Psoas muscle (tissue), 8 donors: ENCODE results near the gene RIC1. TPM values are rescaled to one million over a fixed set of nuclear protein-coding genes. Genes with fewer than 3 reads are reported as not detected.
"Not testable (repeated sequence)": the region's sequence is repeated elsewhere in the genome, so short reads cannot be mapped to it uniquely, and the experiment has no call there.

Experiments used
- ATAC-seq, 4 donors: fragments of 200-7000 bp; cut with Tn5 transposase; one replicate each; pipeline ENCODE4 v1.9.1; 2020; ENCODE audit warnings: moderate library complexity in 3 of 4, mild to moderate bottlenecking in 2 of 4
- DNase-seq, 2 donors: peaks; one replicate each; pipeline ENCODE4 v3.0.0-alpha.2; 2020
- H3K27ac ChIP-seq: fragments of 200-600 bp; one replicate; pipeline ENCODE4 v1.8.0; 2022
- H3K27me3 ChIP-seq, 3 donors: fragments of 200-600 bp in 1 of 3; one replicate each; pipeline versions ENCODE4 v1.6.1 to v1.8.0; 2013 to 2022; ENCODE audit warnings: low read length in 2 of 3, mild to moderate bottlenecking in 2 of 3, moderate library complexity in 1 of 3; ENCODE audit not compliant: insufficient read depth in 3 of 3
- H3K36me3 ChIP-seq, 2 donors: fragments of 200-600 bp in 1 of 2; one replicate each; pipeline versions ENCODE4 v1.6.1 to v1.8.0; 2013 to 2022; ENCODE audit warnings: low read depth in 1 of 2, mild to moderate bottlenecking in 1 of 2, moderate library complexity in 1 of 2; ENCODE audit not compliant: insufficient read depth in 1 of 2
- H3K4me1 ChIP-seq: fragments of 200-600 bp; one replicate; pipeline ENCODE4 v1.8.0; 2022
- H3K4me3 ChIP-seq: fragments of 200-600 bp; one replicate; pipeline ENCODE4 v1.8.0; 2022; ENCODE audit warnings: mild to moderate bottlenecking
- H3K9me3 ChIP-seq: fragments of 200-600 bp; one replicate; pipeline ENCODE4 v1.8.0; 2022
- CTCF ChIP-seq: fragments of 200-600 bp; IDR thresholded peaks from one replicate; pipeline ENCODE4 v1.8.0; 2022; ENCODE audit warnings: antibody characterized with exemption
- WGBS, 3 donors: extraction: QIAGEN DNeasy Blood & Tissue Kit; methylation state at CpG; one replicate each; pipeline versions ENCODE4 v1.1.6 to v1.1.7; 2013; 5-methylcytosine and 5-hydroxymethylcytosine counted together
- intact Hi-C, 2 donors: fragments of 100-400 bp; cut with DNase I; formaldehyde crosslinking; loops; one replicate each; pipeline versions ENCODE4 v1.11.0 to v1.14.2; 2022
- polyA plus RNA-seq, 3 donors: library from polyadenylated mRNA; stranded (reverse); fragments of 200-250 nt; gene quantifications; one replicate each; pipeline ENCODE4 v1.2.3, GENCODE V29; 2013
- total RNA-seq, 4 donors: library from RNA; stranded (reverse); fragmentation: NEBNext Ultra II Directional in 2 of 4; extraction: Animal tissue kit (Norgen Biotek cat#: 25700) in 2 of 4; gene quantifications; one replicate each; pipeline versions ENCODE4 v1.2.1 to v1.2.4, GENCODE V29; 2021 to 2023
- donor health status: healthy with polysubstance abuse.
- donor health status: DM: no; HTN: no; CAD: no; lungs with moderate emphysema.
- donor health status: Bipolar disorder and iron deficiency.
- donor health status: healthy.
- donor health status: DM: yes; HTN: yes; CAD: no.
- donor health status: DM: no; HTN: no; CAD: no.
- donor health status: DM: no; HTN: no; CAD: no.
- donor health status: DM: yes; HTN: yes; CAD: no.

The RIC1 gene
- total and polyA plus RNA-seq, 7 donors, result 6.8 to 28.6 (median 10.9) TPM

GRCh38 chr9:5721279-5722087 lies 92.6 kb downstream of the RIC1 start:
- no peak overlapping the region for H3K27ac ChIP-seq
- no peak for TF ChIP-seq CTCF
- H3K4me3 ChIP-seq, result no peak overlapping the region
- H3K36me3 ChIP-seq, result peaks cover 0 to 29% of the 10 kb centered on the region in 2 donors
- H3K9me3 ChIP-seq, result no peaks in the 10 kb centered on the region
- 92 to 94% (median 94%) methylated on average over 18 of the region's 18 CpGs for WGBS, 3 donors
- no peaks in the 10 kb centered on the region for H3K27me3 ChIP-seq
- ATAC-seq (peak in 1 of 4 donors; percentile 37), DNase-seq (no peak)
- H3K4me1 ChIP-seq, result peaks cover 10% of the 10 kb centered on the region
- intact Hi-C loops, result no loop called here

- 97 to 99% (median 98%) methylated on average over 4 of the region's 4 CpGs for WGBS, 3 donors
- DNase-seq, H3K4me3 ChIP-seq, H3K27ac ChIP-seq, H3K27me3 ChIP-seq, ATAC-seq, H3K9me3 ChIP-seq, H3K4me1 ChIP-seq, intact Hi-C loops: not testable (repeated sequence)
- peaks cover 0 to 32% of the 10 kb centered on the region in 2 donors for H3K36me3 ChIP-seq
These were observed 93.8 kb downstream of the RIC1 start for GRCh38 chr9:5722679-5723078.

GRCh38 chr9:5735072-5735471 lies 106.2 kb downstream of the RIC1 start:
- intact Hi-C loops, result loop anchor here in 1 of 2 donors (10.0 kb wide), 1 partner anchor 100 kb away; no protein-coding TSS in a partner anchor
- ATAC-seq (no peak), DNase-seq (no peak)
- no peak overlapping the region for H3K27ac ChIP-seq
- H3K36me3 ChIP-seq, result peaks cover 0 to 66% of the 10 kb centered on the region in 2 donors
- H3K27me3 ChIP-seq, result no peaks in the 10 kb centered on the region
- H3K9me3 ChIP-seq, result no peaks in the 10 kb centered on the region
- no peaks in the 10 kb centered on the region for H3K4me1 ChIP-seq
- TF ChIP-seq CTCF, result no peak
- H3K4me3 ChIP-seq, result no peak overlapping the region
- WGBS, 3 donors, result 90 to 91% (median 91%) methylated on average over 2 of the region's 2 CpGs

- DNase-seq, result no peak
- Histone ChIP-seq H3K9me3 (no peaks in the 10 kb centered on the region), H3K4me3 (no peak overlapping the region), H3K27me3 (no peaks in the 10 kb centered on the region), H3K27ac (no peak overlapping the region), H3K36me3 (peaks cover 0 to 71% of the 10 kb centered on the region in 2 donors), H3K4me1 (no peaks in the 10 kb centered on the region)
- no peak for ATAC-seq
- intact Hi-C loops, result loop anchor here in 1 of 2 donors (10.0 kb wide), 1 partner anchor 102 kb away; no protein-coding TSS in a partner anchor
- 46 to 68% (median 46%) methylated on average over 2 of the region's 2 CpGs for WGBS, 3 donors
- no peak for TF ChIP-seq CTCF
These were observed 107.8 kb downstream of the RIC1 start for GRCh38 chr9:5736563-5737346.

- 93 to 97% (median 96%) methylated on average over 3 of the region's 3 CpGs for WGBS, 3 donors
These were observed 114.2 kb downstream of the RIC1 start for GRCh38 chr9:5743109-5743508.

More at GRCh38 chr9:5743109-5743508, 114.2 kb downstream of the RIC1 start:
- H3K27ac ChIP-seq, result no peak overlapping the region
- DNase-seq, result no peak
- no peak for ATAC-seq
- peaks cover 0 to 78% of the 10 kb centered on the region in 2 donors for H3K36me3 ChIP-seq
- no peak overlapping the region for H3K4me3 ChIP-seq
- TF ChIP-seq CTCF, result no peak
- H3K9me3 ChIP-seq, result no peaks in the 10 kb centered on the region
- no peaks in the 10 kb centered on the region for H3K27me3 ChIP-seq
- intact Hi-C loops, result no loop called here
- H3K4me1 ChIP-seq, result no peaks in the 10 kb centered on the region
